GM21737 (cell line): Measurements from ENCODE around the gene RTL5.
A peak's percentile ranks its signal among the peaks of the same experiment; 100 is the strongest.
"Not testable (repeated sequence)": the region's sequence is repeated elsewhere in the genome, so short reads cannot be mapped to it uniquely, and the experiment has no call there.

Experiments
- ATAC-seq: cut with Tn5 transposase; IDR thresholded peaks from one replicate; pipeline ENCODE4 v1.9.1; 2021; ENCODE audit warnings: mild to moderate bottlenecking, moderate library complexity; ENCODE audit not compliant: unreplicated experiment

The RTL5 gene

DNA sequence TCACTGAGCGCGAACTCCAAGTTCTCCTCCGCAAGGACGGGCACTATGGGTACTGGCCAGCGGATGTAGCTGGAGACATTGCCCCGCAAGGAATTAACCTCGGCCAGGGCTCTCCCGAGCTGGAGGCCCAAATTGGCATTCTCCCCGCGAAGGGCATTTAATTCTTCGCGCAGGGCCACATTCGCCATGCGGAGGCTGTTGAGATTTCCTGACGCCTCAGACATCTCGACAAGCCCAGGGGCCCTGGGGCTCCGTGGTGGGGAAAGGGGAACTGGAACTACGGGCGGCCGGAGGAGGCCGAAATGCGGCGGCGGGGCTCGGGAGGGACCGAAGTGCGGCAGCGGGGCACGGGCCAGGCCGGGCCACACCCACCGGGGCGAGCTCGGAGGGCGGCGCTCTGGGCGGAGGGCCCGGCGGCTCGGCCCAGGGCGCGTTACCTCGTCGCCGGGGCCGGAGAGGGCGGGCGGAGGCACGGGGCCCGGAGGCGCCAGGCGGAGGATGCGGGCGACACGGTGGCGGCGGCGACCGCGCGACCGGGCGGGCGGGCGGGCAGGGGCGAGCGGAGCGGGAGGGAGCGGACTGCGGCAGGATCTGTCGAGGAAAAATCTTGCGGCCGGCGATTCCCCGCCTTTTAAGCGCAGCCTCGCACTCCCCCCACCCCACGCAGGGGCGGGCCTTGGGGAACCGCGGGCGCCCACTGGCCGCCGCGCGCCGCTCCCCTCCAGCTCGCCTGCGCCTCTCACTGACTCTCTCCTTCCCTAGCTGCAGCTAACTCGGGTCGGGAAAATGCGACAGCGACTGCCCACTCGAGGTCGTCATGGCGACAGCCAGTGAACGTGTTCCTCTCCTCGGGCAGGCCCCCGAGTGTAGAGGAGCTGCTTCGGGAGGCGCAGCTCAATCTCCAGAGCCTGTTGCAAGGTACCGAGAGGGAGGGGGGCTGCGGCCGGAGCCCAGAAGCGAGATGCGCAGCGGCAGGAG, at the start of gene RTL5:
TSS of gene RTL5 (minus strand) at position 599 of the 978 bp plus-strand sequence.
- ATAC-seq = peak; percentile 73

GRCh38 chrX:72180539-72180938, 48.8 kb upstream of the RTL5 start:
- no peak for ATAC-seq

- ATAC-seq = no peak
These were observed 45.3 kb upstream of the RTL5 start for GRCh38 chrX:72176981-72177380.

GRCh38 chrX:72176289-72176688, 44.6 kb upstream of the RTL5 start:
- ATAC-seq = not testable (repeated sequence)

- ATAC-seq = no peak
These were observed 37.5 kb upstream of the RTL5 start for GRCh38 chrX:72169008-72169728.

- no peak for ATAC-seq
These were observed 33.8 kb upstream of the RTL5 start for GRCh38 chrX:72165551-72165950.

DNA sequence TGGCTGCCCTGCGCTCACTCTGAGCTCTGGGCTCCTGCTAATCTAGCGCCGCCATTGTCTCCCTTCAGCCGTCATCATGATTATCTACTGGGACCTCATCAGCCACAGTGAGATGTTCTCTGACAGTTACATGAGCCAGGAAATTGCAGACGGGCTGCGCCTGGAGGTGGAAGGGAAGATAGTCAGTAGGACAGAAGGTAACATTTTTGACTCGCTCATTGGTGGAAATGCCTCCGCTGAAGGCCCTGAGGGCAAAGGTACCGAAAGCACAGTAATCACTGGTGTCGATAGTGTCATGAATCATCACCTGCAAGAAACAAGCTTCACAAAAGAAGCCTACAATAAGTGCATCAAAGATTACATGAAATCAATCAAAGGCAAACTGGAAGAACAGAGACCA, 28.1 kb upstream of the RTL5 start:
- no peak for ATAC-seq

- no peak for ATAC-seq
These were observed 27.1 kb upstream of the RTL5 start for GRCh38 chrX:72158773-72159172.

GRCh38 chrX:72146527-72146926, 14.8 kb upstream of the RTL5 start:
- no peak for ATAC-seq

DNA sequence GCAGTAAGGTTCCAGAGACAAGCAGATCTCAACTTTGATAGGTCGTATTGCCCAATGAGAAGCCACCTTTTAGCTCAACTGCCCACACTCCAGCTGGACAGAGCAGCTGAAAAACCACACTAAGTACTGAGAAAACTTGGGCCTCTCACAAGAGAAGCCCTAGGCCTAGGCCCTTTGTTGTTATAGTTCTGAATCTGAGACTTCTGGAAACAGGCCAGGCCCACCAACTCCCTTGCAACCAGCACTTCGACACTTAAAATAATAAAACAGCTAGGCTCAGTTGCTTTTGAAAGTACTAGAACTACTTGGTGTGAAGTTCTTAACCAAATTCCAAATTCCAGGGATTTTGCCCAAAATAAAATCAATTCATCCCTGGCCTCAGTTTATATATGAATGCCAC, 13.5 kb upstream of the RTL5 start:
- ATAC-seq = no peak

- ATAC-seq = no peak
These were observed 11.8 kb upstream of the RTL5 start for GRCh38 chrX:72143609-72143907.

- ATAC-seq = no peak
These were observed 11.3 kb upstream of the RTL5 start for GRCh38 chrX:72142794-72143608.

DNA sequence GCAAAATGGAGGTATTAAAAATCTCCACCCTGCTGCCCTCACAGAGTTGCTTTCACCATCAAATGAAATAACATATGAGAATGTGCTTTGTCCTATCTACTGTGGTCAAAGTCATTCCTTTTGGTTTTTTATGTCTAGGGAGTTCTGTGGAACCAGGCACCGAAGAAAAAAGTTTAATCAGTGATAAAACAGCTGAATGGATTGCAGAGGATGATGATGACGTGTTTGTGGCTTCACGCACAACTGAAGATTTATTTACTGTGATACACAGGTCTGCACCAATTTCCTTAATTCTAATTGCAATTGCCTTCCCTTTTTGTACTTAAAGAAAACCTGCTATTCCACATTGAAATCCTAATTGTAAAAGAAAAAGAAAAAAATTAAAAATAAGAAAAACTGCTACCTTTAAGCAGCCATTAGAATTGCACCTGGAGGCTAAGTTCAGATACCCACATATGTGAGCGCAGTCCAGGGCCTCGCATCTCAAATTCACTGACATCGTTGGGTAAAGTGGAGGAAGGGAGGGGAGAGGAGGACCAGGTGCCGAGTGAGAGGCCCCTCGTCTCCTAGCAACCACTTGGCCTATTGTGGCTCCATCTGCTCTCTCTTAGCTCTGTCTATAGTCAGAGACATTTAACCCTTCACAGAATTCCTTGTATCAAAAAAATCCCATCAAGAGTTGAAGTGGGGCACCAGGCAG, 10.5 kb upstream of the RTL5 start:
- no peak for ATAC-seq

- no peak for ATAC-seq
These were observed 9.8 kb upstream of the RTL5 start for GRCh38 chrX:72141372-72142004.

- ATAC-seq = no peak
These were observed 7.8 kb upstream of the RTL5 start for GRCh38 chrX:72139538-72139937.

DNA sequence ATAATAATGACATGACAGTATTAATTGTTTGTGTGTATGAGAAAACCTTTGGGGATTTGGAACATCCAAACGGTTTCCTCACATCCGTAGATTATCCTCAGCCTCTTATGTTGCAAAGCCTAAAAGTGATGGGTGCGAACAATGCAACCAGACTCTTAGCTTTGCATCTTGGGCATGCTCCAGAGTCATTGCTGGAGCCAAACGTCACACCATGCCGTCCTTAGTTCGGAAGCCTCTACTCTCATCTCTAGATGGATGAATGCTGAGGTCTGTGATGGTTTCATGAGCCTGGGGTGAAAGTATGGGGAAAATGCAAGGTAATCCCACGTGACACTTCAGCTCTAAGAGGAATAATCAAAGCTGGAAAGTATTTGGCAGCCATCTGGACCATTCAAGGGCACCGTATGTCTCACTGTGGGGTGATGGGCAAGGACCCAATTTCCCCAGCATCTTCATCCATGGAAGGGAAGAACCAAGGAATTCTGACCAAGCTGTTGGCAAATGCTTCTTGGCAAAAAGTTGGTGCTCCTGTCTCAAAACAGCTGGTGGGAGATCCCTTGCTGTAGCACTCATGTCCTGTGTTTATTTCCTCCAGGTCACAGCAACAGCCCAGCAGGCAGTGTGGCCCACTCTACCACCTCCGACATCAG, 6.3 kb upstream of the RTL5 start:
- no peak for ATAC-seq

DNA sequence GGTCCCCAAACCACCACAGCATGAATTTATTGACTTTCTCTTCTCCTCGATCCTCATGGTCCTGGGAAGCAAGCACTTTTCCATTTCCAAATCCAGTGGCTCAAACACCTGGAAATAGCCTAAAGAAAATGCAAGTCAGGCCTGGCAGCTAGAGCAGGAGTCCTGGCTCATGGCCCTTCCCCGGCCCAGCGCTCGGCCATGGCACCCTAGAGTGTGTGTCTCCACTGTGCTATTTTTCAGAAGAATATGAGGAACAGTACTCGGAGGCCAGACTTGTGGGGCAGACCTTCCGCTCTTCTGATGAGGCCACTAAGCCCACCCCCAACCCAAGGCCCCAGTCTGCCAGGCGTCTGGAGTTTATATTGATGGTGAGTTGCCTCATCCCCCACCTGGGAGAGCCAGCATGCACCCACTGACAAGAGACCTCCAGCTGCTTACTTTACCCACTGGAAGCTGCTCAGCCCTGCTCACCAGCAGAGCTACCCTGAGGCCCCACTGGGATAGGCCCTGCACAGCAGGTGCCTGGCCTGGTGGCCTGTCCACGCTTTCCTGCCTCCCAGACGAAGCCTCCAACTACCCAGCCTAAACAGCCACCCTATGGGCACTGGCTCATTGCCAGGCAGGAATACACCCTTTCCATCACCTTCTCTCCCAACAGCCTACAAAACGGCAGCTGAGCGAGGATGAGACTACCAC, 2.3 kb upstream of the RTL5 start:
- ATAC-seq = no peak

DNA sequence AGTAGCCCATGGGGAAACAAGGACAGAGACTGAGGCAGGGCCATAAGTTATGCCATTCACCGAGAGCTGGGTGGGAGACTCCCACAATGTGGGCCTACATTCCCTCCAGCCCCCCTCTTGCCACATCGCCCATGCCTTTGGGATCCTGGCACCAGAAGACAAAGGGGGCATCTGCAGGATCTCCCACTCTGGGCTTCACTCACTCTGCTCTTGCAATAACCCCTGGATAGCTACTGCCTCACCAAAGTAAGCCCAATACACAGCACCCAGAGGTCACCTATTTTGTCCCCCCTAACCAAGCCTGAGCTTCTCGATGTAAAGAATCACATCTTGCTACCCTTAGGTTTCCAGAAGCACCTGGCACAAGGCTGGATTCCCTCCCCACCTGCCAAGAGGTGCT, 741 bp upstream of the RTL5 start:
- ATAC-seq = no peak

DNA sequence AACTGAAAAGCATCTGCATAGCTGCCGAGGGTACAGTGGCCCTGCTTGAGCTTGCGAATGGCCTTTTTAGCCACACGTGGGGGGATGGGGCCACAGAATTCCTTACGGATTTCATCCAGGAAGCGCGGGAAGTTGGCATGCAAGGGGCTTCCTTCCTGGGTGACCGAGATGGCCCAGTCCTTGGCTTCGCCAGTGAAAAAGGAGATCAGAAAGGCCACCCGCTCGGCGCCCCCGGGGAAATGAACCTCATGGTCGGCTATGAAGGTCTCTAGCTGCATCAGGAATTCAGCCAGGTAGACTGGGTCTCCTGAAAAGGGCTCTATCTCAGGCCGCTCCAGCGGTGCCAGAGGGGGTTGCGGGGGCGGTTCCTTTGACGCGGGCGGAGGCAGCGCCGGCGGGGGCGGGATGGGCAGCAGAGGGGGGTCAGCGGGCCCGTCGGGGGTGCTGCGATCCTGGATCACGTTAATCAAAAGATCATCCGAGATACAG, 909 bp downstream of the RTL5 start:
- ATAC-seq = no peak
